Natural killer cell (primary cell): Measurements from ENCODE around the gene UBE2QL1. TPM values are rescaled to one million over a fixed set of nuclear protein-coding genes. Genes with fewer than 3 reads are reported as not detected.

ENCODE experiments used
- ATAC-seq, 3 donors: fragments of 150-1000 bp in 2 of 3; fragments of 200-7000 bp in 1 of 3; cut with Tn5 transposase; 1 replicate in 1 of 3; 2 replicates in 2 of 3; pipeline ENCODE4 v1.10.0; 2021; ENCODE audit warnings: mild to moderate bottlenecking in 2 of 3, moderate library complexity in 2 of 3
- DNase-seq, 2 donors: peaks; one replicate each; pipeline versions ENCODE4 v3.0.0 to v3.0.0-alpha.2; 2013 to 2021; ENCODE audit warnings: mixed read lengths in 1 of 2
- H3K27ac ChIP-seq: one replicate; pipeline ENCODE4 v1.5.1; 2013; ENCODE audit warnings: mild to moderate bottlenecking, low read length
- H3K27me3 ChIP-seq: one replicate; pipeline ENCODE4 v1.6.1; 2013; ENCODE audit warnings: low read length; ENCODE audit not compliant: control insufficient read depth, insufficient read depth
- H3K36me3 ChIP-seq: one replicate; pipeline ENCODE4 v1.6.1; 2013; ENCODE audit warnings: low read length; ENCODE audit not compliant: control insufficient read depth, insufficient read depth
- H3K4me1 ChIP-seq: one replicate; pipeline ENCODE4 v1.6.1; 2013; ENCODE audit warnings: low read length; ENCODE audit not compliant: control insufficient read depth, insufficient read depth
- H3K4me3 ChIP-seq: one replicate; pipeline ENCODE4 v1.5.1; 2013; ENCODE audit warnings: low read length
- H3K9me3 ChIP-seq: one replicate; pipeline ENCODE4 v1.6.1; 2013; ENCODE audit warnings: low read length; ENCODE audit not compliant: control insufficient read depth, insufficient read depth
- H3K27ac Mint-ChIP-seq, 2 donors: one replicate each; pipeline ENCODE4 v1.8.0; 2022; ENCODE audit warnings: mild to moderate bottlenecking in 2 of 2, mixed read lengths in 2 of 2, moderate library complexity in 1 of 2
- H3K27me3 Mint-ChIP-seq, 2 donors: one replicate each; pipeline ENCODE4 v1.8.0; 2022; ENCODE audit warnings: low read depth in 2 of 2, mixed read lengths in 2 of 2
- H3K36me3 Mint-ChIP-seq: one replicate; pipeline ENCODE4 v1.8.0; 2022; ENCODE audit warnings: mixed read lengths
- H3K4me1 Mint-ChIP-seq, 2 donors: one replicate each; pipeline ENCODE4 v1.8.0; 2022; ENCODE audit warnings: mixed read lengths in 2 of 2
- H3K4me3 Mint-ChIP-seq: one replicate; pipeline ENCODE4 v1.8.0; 2022; ENCODE audit warnings: mild to moderate bottlenecking, moderate library complexity, mixed read lengths
- H3K9me3 Mint-ChIP-seq, 2 donors: one replicate each; pipeline ENCODE4 v1.8.0; 2022; ENCODE audit warnings: mixed read lengths in 2 of 2
- CTCF ChIP-seq: fragments of 200-600 bp; IDR thresholded peaks from one replicate; pipeline ENCODE4 v1.8.0; 2022; ENCODE audit warnings: antibody characterized with exemption
- WGBS: methylation state at CpG from one replicate; pipeline ENCODE4 v1.1.7; 2013; ENCODE audit warnings: missing lambda C conversion rate; ENCODE audit not compliant: insufficient coverage; 5-methylcytosine and 5-hydroxymethylcytosine counted together
- intact Hi-C: fragments of 100-400 bp; cut with micrococcal nuclease; formaldehyde crosslinking; loops from one replicate; pipeline ENCODE4 v1.14.2; 2022
- total RNA-seq, 4 donors: library from RNA; stranded (reverse); fragments of 120-200 nt in 1 of 4; gene quantifications; one replicate each; pipeline versions ENCODE4 v1.2.3 to v1.2.4, GENCODE V29; 2013 to 2022

UBE2QL1 gene
- total RNA-seq, 3 donors from 2014 or later (not counting 1 experiment from before 2014, with no cell fraction given): not detected

- DNase-seq: no peak
- Mint-ChIP-seq H3K9me3 (no peaks in the 10 kb centered on the region), H3K4me1 (no peaks in the 10 kb centered on the region), H3K27ac (no peak overlapping the region), H3K27me3 (peaks cover 12 to 18% of the 10 kb centered on the region in 2 donors), H3K4me3 (no peak overlapping the region), H3K36me3 (no peaks in the 10 kb centered on the region)
- no peak for TF ChIP-seq CTCF
- no peaks in the 10 kb centered on the region for H3K9me3 ChIP-seq
- H3K27me3 ChIP-seq: no peaks in the 10 kb centered on the region
- H3K4me3 ChIP-seq: no peak overlapping the region
- intact Hi-C loops: no loop called here
- no peak overlapping the region for H3K27ac ChIP-seq
- H3K36me3 ChIP-seq: no peaks in the 10 kb centered on the region
- no peaks in the 10 kb centered on the region for H3K4me1 ChIP-seq
- no peak for ATAC-seq
- 64% methylated on average over 1 of the region's 2 CpGs for whole genome bisulfite sequencing
Observed at GRCh38 chr5:6461006-6461405, 12.3 kb downstream of the UBE2QL1 start.

DNA sequence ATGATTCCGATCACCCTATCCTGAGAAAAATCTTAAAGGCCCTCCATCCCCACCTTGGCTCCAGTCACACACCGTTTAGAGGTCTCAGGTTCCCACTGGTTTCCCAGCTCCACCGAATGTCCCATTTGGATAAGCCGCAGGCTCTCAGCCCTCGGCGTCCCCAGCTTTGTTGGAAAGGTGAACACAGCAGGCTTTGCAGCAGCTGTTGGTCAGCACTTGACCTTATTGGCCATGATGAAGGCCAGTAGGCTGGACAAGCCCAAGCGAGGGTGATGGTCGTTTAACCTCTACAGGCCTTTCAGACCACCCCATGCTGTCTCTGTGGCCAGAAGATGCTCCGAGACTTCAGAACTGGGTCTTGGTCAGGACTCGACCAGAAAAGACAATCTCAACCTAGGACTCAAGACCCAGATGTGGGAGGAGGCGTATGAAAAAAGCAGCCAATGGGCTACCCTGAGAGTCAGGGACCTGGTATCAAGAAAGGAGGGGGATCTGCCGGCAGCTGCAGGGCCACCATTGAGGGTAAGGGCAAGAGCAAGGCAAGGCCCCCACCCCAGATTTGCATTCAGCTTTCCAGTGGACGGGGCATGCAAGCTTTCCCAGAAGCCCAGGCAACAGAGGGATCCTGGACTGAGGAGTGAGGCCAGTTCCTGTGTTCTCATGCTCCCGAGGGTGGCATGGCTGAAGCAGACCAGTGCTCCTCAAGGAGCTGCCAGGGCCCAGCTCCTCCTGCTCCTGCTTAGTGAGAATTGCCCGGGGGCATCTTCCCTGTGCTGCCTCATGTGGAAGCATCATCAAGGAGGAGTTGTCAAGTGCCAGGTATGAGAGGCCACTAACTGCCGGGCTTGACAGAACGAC lies 13.4 kb downstream of the UBE2QL1 start:
- WGBS: 87% methylated on average over 17 of the region's 17 CpGs
- Mint-ChIP-seq H3K4me1 (no peaks in the 10 kb centered on the region), H3K9me3 (no peaks in the 10 kb centered on the region), H3K27ac (no peak overlapping the region), H3K27me3 (peaks cover 8 to 10% of the 10 kb centered on the region in 2 donors), H3K36me3 (no peaks in the 10 kb centered on the region), H3K4me3 (no peak overlapping the region)
- DNase-seq (no peak), ATAC-seq (no peak)
- no peak for TF ChIP-seq CTCF
- H3K4me3 ChIP-seq: no peak overlapping the region
- intact Hi-C loops: no loop called here
- H3K27ac ChIP-seq: no peak overlapping the region
- H3K4me1 ChIP-seq: no peaks in the 10 kb centered on the region
- no peaks in the 10 kb centered on the region for H3K36me3 ChIP-seq
- no peaks in the 10 kb centered on the region for H3K27me3 ChIP-seq
- H3K9me3 ChIP-seq: no peaks in the 10 kb centered on the region

DNA sequence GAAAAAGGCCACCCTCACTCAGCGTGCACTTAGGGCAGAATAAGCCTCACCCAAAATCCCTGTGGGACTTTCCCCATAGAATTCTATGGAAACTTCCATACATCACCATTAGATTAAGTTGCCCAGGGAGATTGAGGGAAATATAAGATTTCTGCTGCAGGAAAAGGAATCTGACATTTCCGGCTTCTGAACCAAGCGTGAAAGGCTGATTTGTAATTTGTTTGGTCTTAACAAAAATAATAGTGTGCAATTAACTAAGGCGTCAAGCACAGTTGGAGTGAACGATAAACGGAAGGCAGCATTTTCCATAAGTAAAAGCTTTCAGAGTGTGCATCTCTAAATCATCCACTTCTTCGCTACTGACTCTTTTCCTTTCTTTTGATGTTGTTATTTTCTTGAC lies 14.0 kb downstream of the UBE2QL1 start:
- Histone ChIP-seq H3K9me3 (no peaks in the 10 kb centered on the region), H3K27me3 (no peaks in the 10 kb centered on the region), H3K27ac (no peak overlapping the region), H3K36me3 (no peaks in the 10 kb centered on the region), H3K4me1 (no peaks in the 10 kb centered on the region), H3K4me3 (no peak overlapping the region)
- H3K27me3 Mint-ChIP-seq: peaks cover 1 to 6% of the 10 kb centered on the region in 2 donors
- H3K4me3 Mint-ChIP-seq: no peak overlapping the region
- no peak for DNase-seq
- intact Hi-C loops: no loop called here
- H3K27ac Mint-ChIP-seq: no peak overlapping the region
- H3K9me3 Mint-ChIP-seq: no peaks in the 10 kb centered on the region
- no peaks in the 10 kb centered on the region for H3K36me3 Mint-ChIP-seq
- ATAC-seq: no peak
- 95% methylated on average over 5 of the region's 7 CpGs for whole genome bisulfite sequencing
- no peaks in the 10 kb centered on the region for H3K4me1 Mint-ChIP-seq
- no peak for TF ChIP-seq CTCF

GRCh38 chr5:6464441-6464840 lies 15.8 kb downstream of the UBE2QL1 start:
- ATAC-seq (no peak), DNase-seq (no peak)
- intact Hi-C loops: no loop called here
- 72% methylated on average over 6 of the region's 6 CpGs for WGBS
- Mint-ChIP-seq H3K36me3 (no peaks in the 10 kb centered on the region), H3K4me1 (no peaks in the 10 kb centered on the region), H3K9me3 (no peaks in the 10 kb centered on the region), H3K27ac (no peak overlapping the region), H3K4me3 (no peak overlapping the region), H3K27me3 (peaks cover 0 to 11% of the 10 kb centered on the region in 2 donors)
- Histone ChIP-seq H3K36me3 (no peaks in the 10 kb centered on the region), H3K4me3 (no peak overlapping the region), H3K27ac (no peak overlapping the region), H3K4me1 (no peaks in the 10 kb centered on the region), H3K9me3 (no peaks in the 10 kb centered on the region), H3K27me3 (no peaks in the 10 kb centered on the region)
- TF ChIP-seq CTCF: no peak
